NK-92 (cell line): Measurements from ENCODE around the gene NEURL1.

Experiments used
- DNase-seq: peaks from one replicate; lab custom pipeline; 2025; ENCODE audit not compliant: unreplicated experiment; lab: John Stamatoyannopoulos, UW

Gene NEURL1

GRCh38 chr10:103493362-103493915, at the start of gene NEURL1:
Gene NEURL1 (plus strand): TSS chr10:103493705. CDS start chr10:103494388, 683 bp downstream.
- no peak for DNase-seq

DNA sequence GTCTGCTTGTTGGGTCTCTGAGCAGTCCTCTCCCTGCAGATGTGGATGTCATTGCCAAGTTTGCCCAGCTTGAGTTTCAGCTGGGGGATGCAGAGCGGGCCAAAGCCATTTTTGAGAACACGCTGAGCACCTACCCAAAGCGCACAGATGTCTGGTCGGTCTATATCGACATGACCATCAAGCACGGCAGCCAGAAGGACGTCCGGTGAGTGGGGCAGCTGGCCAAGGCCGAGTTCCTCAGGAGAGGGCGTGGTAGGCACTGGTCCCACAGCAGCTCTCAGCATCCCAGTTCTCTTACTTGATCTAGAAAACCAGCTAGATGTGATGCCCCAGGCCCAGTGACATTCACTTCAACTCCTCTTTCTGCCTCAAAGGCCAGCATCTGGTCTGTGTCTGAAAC, 49.0 kb upstream of the NEURL1 start:
- no peak for DNase-seq

DNA sequence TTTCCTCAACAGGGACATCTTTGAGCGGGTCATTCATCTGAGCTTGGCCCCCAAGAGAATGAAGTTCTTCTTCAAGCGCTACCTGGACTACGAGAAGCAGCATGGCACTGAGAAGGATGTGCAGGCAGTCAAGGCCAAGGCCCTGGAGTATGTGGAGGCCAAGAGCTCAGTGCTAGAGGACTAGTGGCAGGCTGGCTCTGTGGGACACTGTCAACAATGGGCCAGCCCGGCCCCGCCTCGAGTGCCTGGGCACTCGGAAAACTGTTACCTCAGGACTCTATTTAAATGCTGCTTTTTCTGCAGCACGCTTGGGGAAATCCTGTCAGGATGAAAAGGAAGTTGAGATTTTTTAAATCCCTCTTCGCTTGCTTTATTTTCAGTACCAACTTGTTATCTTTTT, 48.1 kb upstream of the NEURL1 start:
- DNase-seq: no peak

DNA sequence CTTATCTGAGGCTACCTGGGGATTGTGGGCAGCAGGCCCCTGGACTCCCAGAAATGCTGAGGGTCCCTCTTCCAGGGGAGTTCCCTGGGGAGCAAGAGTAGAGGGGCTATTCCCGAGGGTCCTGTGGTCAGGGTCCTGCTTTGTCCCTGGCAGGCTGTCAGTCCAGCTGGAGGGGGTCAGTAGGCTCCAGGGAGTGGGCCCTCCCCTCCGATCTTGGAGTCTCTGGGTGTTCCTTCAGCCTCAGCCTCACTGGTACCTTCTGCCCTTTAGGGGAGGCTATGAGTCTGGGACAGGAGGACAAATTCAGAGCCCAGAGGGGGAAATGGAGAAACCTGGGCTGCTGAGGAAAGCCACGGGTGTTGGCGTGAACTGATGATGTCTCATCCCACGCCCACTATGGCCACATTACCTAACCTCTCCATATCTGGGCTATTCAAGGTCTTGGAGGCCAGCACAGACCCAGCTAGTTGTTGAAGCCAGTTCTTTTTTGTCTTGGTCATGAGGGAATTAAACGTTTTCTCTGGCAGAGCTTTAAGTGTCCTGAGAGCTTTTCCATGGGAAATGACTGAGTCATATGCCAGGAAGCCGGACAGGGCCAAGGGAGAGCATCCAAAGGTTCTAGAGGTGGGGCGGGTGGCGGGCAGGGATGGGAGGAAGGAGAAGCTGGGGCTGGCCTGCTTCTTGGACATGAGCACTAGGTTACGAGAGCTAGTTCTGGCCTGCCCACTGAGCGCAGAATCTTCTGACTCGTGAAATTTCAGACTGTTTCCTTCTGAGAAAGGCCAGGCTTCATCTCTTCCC, 47.5 kb upstream of the NEURL1 start:
- no peak for DNase-seq

- DNase-seq: no peak
Observed at GRCh38 chr10:103447187-103447586, 46.3 kb upstream of the NEURL1 start.

- no peak for DNase-seq
Observed at GRCh38 chr10:103448746-103449145, 44.8 kb upstream of the NEURL1 start.

GRCh38 chr10:103449208-103450144, 44.0 kb upstream of the NEURL1 start:
- no peak for DNase-seq

- DNase-seq: no peak
Observed at GRCh38 chr10:103450201-103450695, 43.3 kb upstream of the NEURL1 start.

- DNase-seq: no peak
Observed at GRCh38 chr10:103451091-103451813, 42.3 kb upstream of the NEURL1 start.

DNA sequence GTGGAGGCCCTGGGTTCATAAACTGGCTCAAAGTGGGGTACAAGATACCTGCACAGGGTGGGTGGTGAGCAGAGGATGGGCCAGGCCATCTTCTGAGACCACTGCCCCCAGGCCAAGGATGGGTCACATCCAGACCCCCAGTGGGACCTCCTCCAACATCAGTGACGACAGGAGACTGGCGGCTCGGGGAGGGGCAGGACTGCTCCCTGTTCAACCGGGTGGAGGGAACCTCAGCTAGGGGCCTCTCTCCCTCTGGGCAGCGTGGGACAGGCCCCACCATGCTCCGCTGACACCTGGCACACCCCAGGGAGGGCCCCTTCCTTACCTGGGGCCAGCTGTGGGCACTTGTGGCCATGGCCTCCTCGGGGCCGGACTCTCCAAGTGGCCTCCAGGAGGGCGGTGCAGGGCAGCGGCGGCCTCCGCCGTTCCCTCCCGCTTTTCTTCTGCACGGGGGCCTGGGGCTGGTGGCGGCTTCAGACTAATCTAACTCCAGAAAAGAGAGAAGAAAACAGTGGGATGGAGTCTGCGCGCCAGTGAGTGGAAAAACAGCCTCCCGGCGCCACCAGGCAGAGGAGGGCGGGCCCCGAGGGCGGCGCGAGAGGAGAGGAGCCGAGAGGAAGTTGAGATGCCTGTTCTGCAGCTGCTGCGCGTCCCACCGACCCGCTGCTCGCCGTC, 41.5 kb upstream of the NEURL1 start, which contains the start of gene CALHM2:
CALHM2 (minus strand) TSS at position 540 of the 675 bp plus-strand sequence. CDS start 2,429 bp downstream, outside the sequence.
- DNase-seq: no peak

DNA sequence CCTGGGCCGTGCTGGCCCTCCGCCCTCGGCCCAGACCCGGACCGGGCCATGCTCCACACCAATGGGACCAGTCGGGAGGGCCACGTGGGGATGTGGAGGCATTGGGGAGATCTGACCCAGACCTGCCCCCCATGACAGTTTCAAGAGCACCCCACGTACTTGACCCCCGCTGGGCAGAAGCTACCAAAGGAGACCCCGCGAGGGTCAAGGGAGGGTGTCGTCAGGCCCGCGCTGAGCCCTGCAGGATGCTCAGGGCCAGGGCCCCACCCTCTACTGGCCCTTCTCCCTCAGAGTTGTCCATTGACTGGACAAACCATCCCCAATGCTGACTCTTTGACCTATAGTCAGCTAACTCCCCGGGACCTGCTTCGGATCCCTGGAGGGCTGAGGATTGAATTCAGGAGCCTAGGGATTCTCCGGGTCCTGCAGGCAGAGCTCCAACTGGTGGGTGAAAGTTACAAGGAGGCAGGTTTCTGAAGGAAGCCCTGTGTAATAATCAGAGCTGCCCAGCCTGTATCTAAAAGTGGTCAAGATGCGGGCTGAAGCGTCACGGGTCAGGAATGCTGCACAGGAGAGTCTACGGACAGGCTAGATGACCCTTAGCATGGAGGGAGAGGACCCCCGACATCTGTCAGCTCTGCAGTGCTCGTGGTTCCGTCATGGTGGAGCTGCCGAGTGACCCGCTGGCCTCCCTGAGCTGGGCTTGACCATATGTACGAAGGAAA, 40.8 kb upstream of the NEURL1 start:
- DNase-seq: no peak

DNA sequence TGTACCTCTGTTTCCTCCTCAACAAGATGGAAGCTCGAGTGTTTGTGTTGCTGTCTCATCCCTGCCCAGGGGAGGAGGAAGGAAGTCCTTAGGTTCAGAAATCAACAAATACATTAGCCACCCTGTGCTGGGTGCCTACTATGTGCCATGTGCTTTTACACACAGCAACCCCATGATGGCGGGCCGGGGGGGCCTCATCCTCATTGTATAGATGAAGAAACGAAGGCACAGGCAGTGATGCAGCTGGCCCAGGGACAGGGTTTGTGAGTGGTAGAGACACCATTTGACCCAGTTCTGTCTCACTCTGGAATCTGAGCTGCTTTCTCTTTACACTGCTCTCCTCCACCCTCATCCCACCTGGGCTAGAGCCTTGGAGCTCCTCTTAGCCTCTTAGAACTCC, 39.5 kb upstream of the NEURL1 start:
- no peak for DNase-seq

GRCh38 chr10:103455235-103455634, 38.3 kb upstream of the NEURL1 start:
- DNase-seq: no peak

- no peak for DNase-seq
Observed at GRCh38 chr10:103456074-103456660, 37.3 kb upstream of the NEURL1 start.

GRCh38 chr10:103457176-103457712, 36.3 kb upstream of the NEURL1 start:
- no peak for DNase-seq

DNA sequence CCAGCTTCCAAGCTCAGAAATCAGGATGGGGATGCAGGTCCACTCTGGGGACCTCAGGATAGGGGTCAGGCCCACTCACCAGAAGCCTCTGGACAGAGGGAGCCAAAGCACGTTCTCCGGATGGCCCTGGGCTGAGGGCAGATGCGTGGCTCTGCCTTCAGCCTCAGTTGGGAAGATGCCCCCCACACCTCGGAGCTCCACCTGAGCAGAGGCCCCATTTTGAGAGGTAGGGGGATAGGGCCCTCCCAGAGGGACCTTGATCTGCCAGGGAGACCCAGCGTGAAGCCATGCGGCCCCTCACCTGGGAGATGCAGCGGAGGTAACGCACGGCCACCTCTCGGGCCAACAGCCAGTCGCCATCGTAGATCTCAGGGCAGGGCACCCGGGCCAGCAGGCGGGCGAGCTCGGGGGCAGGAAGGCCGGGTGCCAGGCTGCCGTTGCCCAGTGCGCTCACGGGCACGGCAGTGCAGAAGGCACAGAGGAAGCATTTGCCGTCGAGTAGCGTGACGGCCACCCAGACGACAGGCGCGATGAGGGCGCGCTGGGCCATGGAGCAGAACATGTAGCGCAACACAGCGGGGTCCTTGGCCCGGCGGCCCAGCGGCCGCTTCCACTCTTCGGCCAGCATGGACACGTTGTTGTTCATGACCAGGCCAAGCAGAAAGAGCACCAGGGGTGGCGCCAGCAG, 35.5 kb upstream of the NEURL1 start:
- DNase-seq: no peak

GRCh38 chr10:103458720-103459119, 34.8 kb upstream of the NEURL1 start, which contains the start of gene CALHM1:
Gene CALHM1 (minus strand): TSS chr10:103458900. CDS start chr10:103458751, 149 bp downstream.
- no peak for DNase-seq

DNA sequence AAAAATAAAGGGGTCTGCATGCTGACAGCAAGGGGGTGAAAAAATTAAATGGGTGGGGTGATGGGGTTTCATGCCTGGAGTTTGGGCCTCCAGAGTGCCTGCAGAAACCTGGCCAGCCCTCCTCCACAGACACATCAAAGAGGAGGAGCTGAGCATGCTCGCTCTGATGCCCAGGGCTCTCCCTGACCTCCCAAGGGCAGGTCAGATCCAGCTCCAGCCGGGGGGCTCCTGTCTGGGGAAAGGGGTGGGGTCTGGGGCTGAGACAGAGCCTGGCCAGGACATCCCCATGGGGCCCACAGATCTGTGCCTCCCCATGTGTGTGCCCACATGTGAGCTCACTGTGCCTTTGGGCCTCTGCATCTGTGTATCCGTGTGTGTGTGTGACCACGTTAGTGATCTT, 33.9 kb upstream of the NEURL1 start:
- no peak for DNase-seq
